ENCODE results near the gene ARHGDIA. TPM values are rescaled to one million over a fixed set of nuclear protein-coding genes. Genes with fewer than 3 reads are reported as not detected.

ARHGDIA gene
- total and polyA plus RNA-seq, 8 donors: 57.1 to 435 (median 151) TPM

DNA sequence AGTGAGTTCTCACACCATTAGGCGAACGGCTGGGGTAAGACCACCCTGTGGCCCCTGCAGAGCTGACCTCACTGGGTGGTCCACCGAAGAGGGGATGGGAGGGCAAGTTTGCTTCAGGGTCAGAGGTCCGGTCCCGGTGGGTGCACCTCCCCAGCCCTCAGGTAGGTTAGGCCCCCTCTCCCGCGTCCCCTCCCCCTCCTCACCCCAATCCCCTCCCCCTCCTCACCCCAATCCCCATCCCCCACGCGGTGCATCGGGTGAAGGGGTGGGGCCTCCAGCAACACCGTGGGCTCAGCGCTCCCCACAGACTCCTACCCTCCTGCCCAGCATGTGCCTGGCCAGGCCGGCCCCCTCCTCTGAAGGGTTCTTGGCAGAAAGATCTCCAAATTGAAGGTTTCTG, 51.4 kb downstream of the ARHGDIA start:
- WGBS, 5 donors: 39 to 49% (median 44%) methylated on average over 7 to 13 of the region's 13 CpGs

DNA sequence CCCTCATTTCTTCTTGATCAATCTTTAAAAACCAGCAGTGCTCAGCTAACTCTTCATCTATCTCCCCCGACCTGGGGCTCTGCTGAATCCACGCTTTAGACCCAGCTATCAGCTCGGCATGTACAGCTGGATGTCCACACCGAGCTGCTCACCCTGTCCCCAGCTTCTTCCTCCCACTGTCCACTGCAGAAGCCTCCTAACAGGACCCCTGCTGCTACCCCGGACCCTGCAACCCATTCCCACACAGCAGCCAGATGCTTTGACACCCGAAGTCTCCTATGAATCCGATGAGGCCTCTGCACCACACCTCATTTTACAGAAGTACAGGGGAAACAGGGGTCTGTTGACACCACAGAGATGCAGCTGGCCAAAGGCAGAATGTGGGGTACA, 53.4 kb downstream of the ARHGDIA start:
- Histone ChIP-seq H3K4me3 (no peak overlapping the region), H3K27me3 (peaks cover 0 to 43% (median 3%) of the 10 kb centered on the region in 3 donors), H3K4me1 (peaks cover 16 to 32% (median 23%) of the 10 kb centered on the region in 4 donors), H3K36me3 (peaks cover 0 to 5% (median 4%) of the 10 kb centered on the region in 4 donors), H3K27ac (no peak overlapping the region), H3K9me3 (no peaks in the 10 kb centered on the region)
- intact Hi-C loops (cut with DNase I; ENCODE audit: low total_unique reads): no loop called here
- TF ChIP-seq POLR2A (IDR thresholded peaks at IDR 0.05): no peak
- TF ChIP-seq EP300 (IDR thresholded peaks at IDR 0.05): no peak
- TF ChIP-seq, protein P1, sequence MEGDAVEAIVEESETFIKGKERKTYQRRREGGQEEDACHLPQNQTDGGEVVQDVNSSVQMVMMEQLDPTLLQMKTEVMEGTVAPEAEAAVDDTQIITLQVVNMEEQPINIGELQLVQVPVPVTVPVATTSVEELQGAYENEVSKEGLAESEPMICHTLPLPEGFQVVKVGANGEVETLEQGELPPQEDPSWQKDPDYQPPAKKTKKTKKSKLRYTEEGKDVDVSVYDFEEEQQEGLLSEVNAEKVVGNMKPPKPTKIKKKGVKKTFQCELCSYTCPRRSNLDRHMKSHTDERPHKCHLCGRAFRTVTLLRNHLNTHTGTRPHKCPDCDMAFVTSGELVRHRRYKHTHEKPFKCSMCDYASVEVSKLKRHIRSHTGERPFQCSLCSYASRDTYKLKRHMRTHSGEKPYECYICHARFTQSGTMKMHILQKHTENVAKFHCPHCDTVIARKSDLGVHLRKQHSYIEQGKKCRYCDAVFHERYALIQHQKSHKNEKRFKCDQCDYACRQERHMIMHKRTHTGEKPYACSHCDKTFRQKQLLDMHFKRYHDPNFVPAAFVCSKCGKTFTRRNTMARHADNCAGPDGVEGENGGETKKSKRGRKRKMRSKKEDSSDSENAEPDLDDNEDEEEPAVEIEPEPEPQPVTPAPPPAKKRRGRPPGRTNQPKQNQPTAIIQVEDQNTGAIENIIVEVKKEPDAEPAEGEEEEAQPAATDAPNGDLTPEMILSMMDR (IDR thresholded peaks at IDR 0.05): no peak
- TF ChIP-seq POLR2AphosphoS5 (IDR thresholded peaks at IDR 0.05): no peak
- no peak for DNase-seq
- WGBS, 5 donors: 54 to 66% (median 60%) methylated on average over 7 of the region's 7 CpGs

More for the DNA sequence above, 51.4 kb downstream of the ARHGDIA start:
- Histone ChIP-seq H3K36me3 (peaks cover 0 to 25% (median 24%) of the 10 kb centered on the region in 4 donors), H3K4me3 (no peak overlapping the region), H3K27me3 (peaks cover 0 to 28% (median 0%) of the 10 kb centered on the region in 3 donors), H3K27ac (no peak overlapping the region), H3K9me3 (no peaks in the 10 kb centered on the region), H3K4me1 (peaks cover 16 to 39% (median 25%) of the 10 kb centered on the region in 4 donors)
- intact Hi-C loops (cut with DNase I; ENCODE audit: low total_unique reads): no loop called here
- DNase-seq: no peak
- TF ChIP-seq POLR2A (IDR thresholded peaks at IDR 0.05) (no peak), POLR2AphosphoS5 (IDR thresholded peaks at IDR 0.05) (no peak), EP300 (IDR thresholded peaks at IDR 0.05) (no peak)
- TF ChIP-seq, protein P1 (IDR thresholded peaks at IDR 0.05): no peak

Other genes with a start within 250 kb of the ARHGDIA start
Only the 30 nearest of the 31 such genes appear.
- not detected for gene TSPAN10, start 234.1 kb downstream of the ARHGDIA start, total RNA-seq
- gene TSPAN10, start 234.1 kb downstream of the ARHGDIA start, polyA plus RNA-seq: 1 to 10 TPM; 1.1 to 1.5 (median 1.2) TPM
- gene PDE6G, start 214.8 kb downstream of the ARHGDIA start, total RNA-seq: 1 to 10 TPM in 1 of 5 donors, not detected in 4; 2.0 TPM
- gene PDE6G, start 214.8 kb downstream of the ARHGDIA start, polyA plus RNA-seq: 1 to 10 TPM in 1 of 3 donors, under 1 TPM in 2; 0.85 to 2.6 (median 0.93) TPM
- gene OXLD1, start 204.7 kb downstream of the ARHGDIA start, total RNA-seq: 100 to 1,000 TPM in 2 of 5 donors, 10 to 100 TPM in 1, 1 to 10 TPM in 1, not detected in 1; 9.9 to 112 (median 61.2) TPM
- 10 to 100 TPM; 59.6 to 82.2 (median 64.5) TPM for gene OXLD1, start 204.7 kb downstream of the ARHGDIA start, polyA plus RNA-seq
- 100 to 1,000 TPM in 1 of 5 donors, 10 to 100 TPM in 1, 1 to 10 TPM in 2, under 1 TPM in 1; 0.58 to 279 (median 9.4) TPM for gene CCDC137, start 204.6 kb downstream of the ARHGDIA start, total RNA-seq
- 10 to 100 TPM; 18.2 to 26.0 (median 23.3) TPM for gene CCDC137, start 204.6 kb downstream of the ARHGDIA start, polyA plus RNA-seq
- 100 to 1,000 TPM in 1 of 5 donors, 10 to 100 TPM in 3, 1 to 10 TPM in 1; 8.1 to 109 (median 25.7) TPM for gene ARL16, start 187.5 kb downstream of the ARHGDIA start, total RNA-seq
- gene ARL16, start 187.5 kb downstream of the ARHGDIA start, polyA plus RNA-seq: 10 to 100 TPM; 43.5 to 67.1 (median 55.6) TPM
- gene HGS, start 187.3 kb downstream of the ARHGDIA start, total RNA-seq: 100 to 1,000 TPM in 4 of 5 donors, 10 to 100 TPM in 1; 52.0 to 275 (median 142) TPM
- 100 to 1,000 TPM in 2 of 3 donors, 10 to 100 TPM in 1; 86.1 to 138 (median 105) TPM for gene HGS, start 187.3 kb downstream of the ARHGDIA start, polyA plus RNA-seq
- gene MRPL12, start 168.0 kb downstream of the ARHGDIA start, total RNA-seq: 100 to 1,000 TPM in 1 of 5 donors, 10 to 100 TPM in 3, 1 to 10 TPM in 1; 3.5 to 146 (median 47.8) TPM
- 100 to 1,000 TPM in 2 of 3 donors, 10 to 100 TPM in 1; 90.6 to 178 (median 158) TPM for gene MRPL12, start 168.0 kb downstream of the ARHGDIA start, polyA plus RNA-seq
- 10 to 100 TPM in 3 of 5 donors, 1 to 10 TPM in 2; 3.5 to 55.6 (median 17.6) TPM for gene SLC25A10, start 159.1 kb downstream of the ARHGDIA start, total RNA-seq
- 10 to 100 TPM; 33.2 to 40.7 (median 34.1) TPM for gene SLC25A10, start 159.1 kb downstream of the ARHGDIA start, polyA plus RNA-seq
- gene GCGR, start 67.2 kb downstream of the ARHGDIA start, total RNA-seq: under 1 TPM in 1 of 5 donors, not detected in 4; 0.55 TPM
- gene GCGR, start 67.2 kb downstream of the ARHGDIA start, polyA plus RNA-seq: under 1 TPM in 1 of 3 donors, not detected in 2; 0.38 TPM
- gene MCRIP1, start 38.0 kb downstream of the ARHGDIA start, total RNA-seq: 100 to 1,000 TPM in 1 of 5 donors, 10 to 100 TPM in 4; 23.7 to 150 (median 51.0) TPM
- gene MCRIP1, start 38.0 kb downstream of the ARHGDIA start, polyA plus RNA-seq: 100 to 1,000 TPM; 104 to 144 (median 114) TPM
- gene PPP1R27, start 36.3 kb downstream of the ARHGDIA start, total RNA-seq: not detected
- gene PPP1R27, start 36.3 kb downstream of the ARHGDIA start, polyA plus RNA-seq: 1 to 10 TPM in 1 of 3 donors, under 1 TPM in 1, not detected in 1; 0.58 to 2.0 TPM
- gene P4HB, start 10.8 kb downstream of the ARHGDIA start, total RNA-seq: 1,000 to 10,000 TPM in 2 of 5 donors, 100 to 1,000 TPM in 3; 401 to 1,308 (median 815) TPM
- gene P4HB, start 10.8 kb downstream of the ARHGDIA start, polyA plus RNA-seq: 100 to 1,000 TPM; 426 to 709 (median 528) TPM
- gene ALYREF, start 20.2 kb upstream of the ARHGDIA start, total RNA-seq: 100 to 1,000 TPM in 2 of 5 donors, 10 to 100 TPM in 2, 1 to 10 TPM in 1; 5.8 to 224 (median 90.1) TPM
- 10 to 100 TPM; 33.6 to 42.3 (median 36.8) TPM for gene ALYREF, start 20.2 kb upstream of the ARHGDIA start, polyA plus RNA-seq
- gene ANAPC11, start 20.4 kb upstream of the ARHGDIA start, total RNA-seq: 100 to 1,000 TPM in 3 of 5 donors, 10 to 100 TPM in 2; 49.8 to 141 (median 108) TPM
- gene ANAPC11, start 20.4 kb upstream of the ARHGDIA start, polyA plus RNA-seq: 100 to 1,000 TPM; 231 to 276 (median 257) TPM
- 1 to 10 TPM in 2 of 5 donors, not detected in 3; 1.4 to 2.0 TPM for gene NPB, start 30.9 kb upstream of the ARHGDIA start, total RNA-seq
- gene NPB, start 30.9 kb upstream of the ARHGDIA start, polyA plus RNA-seq: under 1 TPM in 2 of 3 donors, not detected in 1; 0.83 to 0.93 TPM
- gene PCYT2, start 40.1 kb upstream of the ARHGDIA start, total RNA-seq: 100 to 1,000 TPM in 2 of 5 donors, 10 to 100 TPM in 3; 17.5 to 119 (median 27.2) TPM
- gene PCYT2, start 40.1 kb upstream of the ARHGDIA start, polyA plus RNA-seq: 10 to 100 TPM; 39.7 to 51.7 (median 42.8) TPM
- gene SIRT7, start 46.8 kb upstream of the ARHGDIA start, total RNA-seq: 100 to 1,000 TPM in 1 of 5 donors, 10 to 100 TPM in 4; 22.8 to 128 (median 56.0) TPM
- 10 to 100 TPM; 18.2 to 46.9 (median 44.1) TPM for gene SIRT7, start 46.8 kb upstream of the ARHGDIA start, polyA plus RNA-seq
- 10 to 100 TPM in 4 of 5 donors, 1 to 10 TPM in 1; 2.3 to 30.4 (median 20.3) TPM for gene MAFG, start 56.4 kb upstream of the ARHGDIA start, total RNA-seq
- 1 to 10 TPM; 7.2 to 8.9 (median 8.1) TPM for gene MAFG, start 56.4 kb upstream of the ARHGDIA start, polyA plus RNA-seq
- 10 to 100 TPM in 3 of 5 donors, 1 to 10 TPM in 1, not detected in 1; 8.9 to 28.8 (median 15.7) TPM for gene PYCR1, start 66.0 kb upstream of the ARHGDIA start, total RNA-seq
- gene PYCR1, start 66.0 kb upstream of the ARHGDIA start, polyA plus RNA-seq: 10 to 100 TPM; 20.0 to 73.8 (median 47.4) TPM
- gene MYADML2, start 75.9 kb upstream of the ARHGDIA start, total RNA-seq: not detected
- not detected for gene MYADML2, start 75.9 kb upstream of the ARHGDIA start, polyA plus RNA-seq
- 1 to 10 TPM in 1 of 5 donors, under 1 TPM in 1, not detected in 3; 0.58 to 1.5 TPM for gene NOTUM, start 89.8 kb upstream of the ARHGDIA start, total RNA-seq
- gene NOTUM, start 89.8 kb upstream of the ARHGDIA start, polyA plus RNA-seq: 1 to 10 TPM in 1 of 3 donors, under 1 TPM in 2; 0.37 to 3.8 (median 0.46) TPM
- gene ASPSCR1, start 106.3 kb upstream of the ARHGDIA start, total RNA-seq: 100 to 1,000 TPM in 1 of 5 donors, 10 to 100 TPM in 4; 11.7 to 143 (median 34.8) TPM
- 10 to 100 TPM; 56.9 to 82.0 (median 60.8) TPM for gene ASPSCR1, start 106.3 kb upstream of the ARHGDIA start, polyA plus RNA-seq
- gene CENPX, start 151.5 kb upstream of the ARHGDIA start, total RNA-seq: 100 to 1,000 TPM in 2 of 5 donors, 10 to 100 TPM in 3; 22.0 to 213 (median 53.1) TPM
- 100 to 1,000 TPM; 142 to 231 (median 215) TPM for gene CENPX, start 151.5 kb upstream of the ARHGDIA start, polyA plus RNA-seq
- 100 to 1,000 TPM in 1 of 5 donors, 10 to 100 TPM in 3, 1 to 10 TPM in 1; 8.3 to 171 (median 42.9) TPM for gene LRRC45, start 152.0 kb upstream of the ARHGDIA start, total RNA-seq
- gene LRRC45, start 152.0 kb upstream of the ARHGDIA start, polyA plus RNA-seq: 10 to 100 TPM; 12.7 to 21.1 (median 20.9) TPM
- gene RAC3, start 160.3 kb upstream of the ARHGDIA start, total RNA-seq: 10 to 100 TPM in 1 of 5 donors, 1 to 10 TPM in 3, not detected in 1; 1.2 to 11.6 (median 2.5) TPM
- 10 to 100 TPM; 13.1 to 24.8 (median 16.2) TPM for gene RAC3, start 160.3 kb upstream of the ARHGDIA start, polyA plus RNA-seq
- 100 to 1,000 TPM in 2 of 5 donors, 10 to 100 TPM in 3; 11.1 to 461 (median 100.0) TPM for gene DCXR, start 166.4 kb upstream of the ARHGDIA start, total RNA-seq
- gene DCXR, start 166.4 kb upstream of the ARHGDIA start, polyA plus RNA-seq: 100 to 1,000 TPM; 352 to 403 (median 396) TPM
- 10 to 100 TPM; 12.5 to 66.5 (median 28.3) TPM for gene RFNG, start 180.5 kb upstream of the ARHGDIA start, total RNA-seq
- gene RFNG, start 180.5 kb upstream of the ARHGDIA start, polyA plus RNA-seq: 10 to 100 TPM; 22.5 to 55.2 (median 26.0) TPM
- 100 to 1,000 TPM in 1 of 5 donors, 10 to 100 TPM in 4; 28.0 to 329 (median 86.4) TPM for gene GPS1, start 180.6 kb upstream of the ARHGDIA start, total RNA-seq
- 100 to 1,000 TPM; 103 to 139 (median 129) TPM for gene GPS1, start 180.6 kb upstream of the ARHGDIA start, polyA plus RNA-seq
- 100 to 1,000 TPM in 2 of 5 donors, 10 to 100 TPM in 3; 63.2 to 286 (median 94.6) TPM for gene DUS1L, start 194.5 kb upstream of the ARHGDIA start, total RNA-seq
- 100 to 1,000 TPM; 126 to 189 (median 174) TPM for gene DUS1L, start 194.5 kb upstream of the ARHGDIA start, polyA plus RNA-seq
- gene FASN, start 226.9 kb upstream of the ARHGDIA start, total RNA-seq: 100 to 1,000 TPM in 3 of 5 donors, 10 to 100 TPM in 2; 22.8 to 268 (median 175) TPM
- gene FASN, start 226.9 kb upstream of the ARHGDIA start, polyA plus RNA-seq: 10 to 100 TPM; 36.0 to 97.8 (median 53.3) TPM